Endodermal cell (in vitro differentiated cells): ENCODE measurements around the gene OS9. TPM values are rescaled to one million over a fixed set of nuclear protein-coding genes. Genes with fewer than 3 reads are reported as not detected.

ENCODE experiments used
- DNase-seq: peaks from one replicate; pipeline ENCODE4 v3.0.0-alpha.2; 2017
- H3K27ac ChIP-seq: 2 replicates; pipeline ENCODE4 v1.5.1; 2013; ENCODE audit warnings: mild to moderate bottlenecking, low read depth, low read length, moderate library complexity
- H3K27me3 ChIP-seq: 2 replicates; pipeline ENCODE4 v1.6.1; 2013; ENCODE audit warnings: mild to moderate bottlenecking, low read length, moderate library complexity; ENCODE audit not compliant: insufficient read depth, control insufficient read depth, poor library complexity, severe bottlenecking
- H3K36me3 ChIP-seq: 2 replicates; pipeline ENCODE4 v1.7.0; 2013; ENCODE audit warnings: mild to moderate bottlenecking, low read length, moderate library complexity; ENCODE audit not compliant: control insufficient read depth, insufficient read depth
- H3K4me1 ChIP-seq: one replicate; pipeline ENCODE4 v1.7.0; 2013; ENCODE audit warnings: low read length; ENCODE audit not compliant: control insufficient read depth, insufficient read depth
- H3K4me3 ChIP-seq: 2 replicates; pipeline ENCODE4 v1.5.1; 2013; ENCODE audit warnings: mild to moderate bottlenecking, low read length, moderate library complexity
- H3K9ac ChIP-seq: 2 replicates; pipeline ENCODE4 v1.6.1; 2013; ENCODE audit warnings: mild to moderate bottlenecking, low read length, moderate library complexity; ENCODE audit not compliant: poor library complexity, severe bottlenecking; ENCODE audit errors: extremely low read depth
- H3K9me3 ChIP-seq: 2 replicates; pipeline ENCODE4 v1.6.1; 2013; ENCODE audit warnings: mild to moderate bottlenecking, low read length, moderate library complexity; ENCODE audit not compliant: control insufficient read depth
- H3K27ac Mint-ChIP-seq: 2 replicates; pipeline ENCODE4 v1.8.0; 2020; ENCODE audit warnings: mixed read lengths
- H3K27me3 Mint-ChIP-seq: 2 replicates; pipeline ENCODE4 v1.8.0; 2021; ENCODE audit warnings: mild to moderate bottlenecking, mixed read lengths; ENCODE audit not compliant: insufficient read depth
- H3K36me3 Mint-ChIP-seq: 2 replicates; pipeline ENCODE4 v1.8.0; 2020; ENCODE audit warnings: low read depth, mixed read lengths
- H3K4me1 Mint-ChIP-seq: 2 replicates; pipeline ENCODE4 v1.8.0; 2020; ENCODE audit warnings: mixed read lengths
- H3K4me3 Mint-ChIP-seq: 2 replicates; pipeline ENCODE4 v1.8.0; 2020; ENCODE audit warnings: mild to moderate bottlenecking, moderate library complexity, mixed read lengths
- H3K9me3 Mint-ChIP-seq: 2 replicates; pipeline ENCODE4 v1.8.0; 2020; ENCODE audit warnings: mild to moderate bottlenecking, mixed read lengths
- CTCF ChIP-seq: fragments of 200-600 bp; sonication (generic); conservative IDR thresholded peaks from 2 replicates; pipeline ENCODE4 v1.5.0; 2021; ENCODE audit warnings: antibody characterized with exemption, mild to moderate bottlenecking
- WGBS, 2 experiments: methylation state at CpG; one replicate each; pipeline versions ENCODE4 v1.1.5 to v1.1.7; 2013; ENCODE audit warnings: missing lambda C conversion rate in 2 of 2, mixed read lengths in 1 of 2; ENCODE audit not compliant: insufficient coverage in 1 of 2, insufficient read length in 1 of 2; 5-methylcytosine and 5-hydroxymethylcytosine counted together
- total RNA-seq, 2 donors: library from RNA; stranded (reverse); fragmentation: NEBNext Ultra II Directional in 1 of 2; extraction: Animal tissue kit (Norgen Biotek cat#: 25700) in 1 of 2; gene quantifications; 2 replicates in 1 of 2; 3 replicates in 1 of 2; pipeline ENCODE4 v1.2.1, GENCODE V29; 2021

Gene OS9
- total RNA-seq, 2 donors from 2014 or later = 108 to 142 TPM

- no peak for DNase-seq
- Mint-ChIP-seq H3K27me3 (peaks cover 76% of the 10 kb centered on the region), H3K36me3 (peaks cover 11% of the 10 kb centered on the region), H3K4me3 (peak overlapping the region; percentile 49), H3K9me3 (no peaks in the 10 kb centered on the region), H3K4me1 (peaks cover 13% of the 10 kb centered on the region), H3K27ac (no peak overlapping the region)
- Histone ChIP-seq H3K9ac (no peak overlapping the region), H3K27ac (no peak overlapping the region), H3K36me3 (peaks cover 11% of the 10 kb centered on the region), H3K4me1 (peaks cover 6% of the 10 kb centered on the region), H3K27me3 (peaks cover 68% of the 10 kb centered on the region), H3K4me3 (no peak overlapping the region), H3K9me3 (no peaks in the 10 kb centered on the region)
- TF ChIP-seq CTCF = no peak
- 83 to 85% methylated on average over 5 to 6 of the region's 6 CpGs for WGBS, 2 experiments
Measured at GRCh38 chr12:57763881-57764661, 70.1 kb downstream of the OS9 start.

GRCh38 chr12:57764662-57765002 lies 70.7 kb downstream of the OS9 start:
- WGBS, 2 experiments = 24 to 27% methylated on average over 12 to 17 of the region's 17 CpGs
- peaks cover 6% of the 10 kb centered on the region for H3K4me1 ChIP-seq
- Mint-ChIP-seq H3K27me3 (peaks cover 73% of the 10 kb centered on the region), H3K4me3 (peak overlapping the region; percentile 49), H3K4me1 (peaks cover 13% of the 10 kb centered on the region), H3K36me3 (peaks cover 14% of the 10 kb centered on the region), H3K27ac (no peak overlapping the region), H3K9me3 (no peaks in the 10 kb centered on the region)
- peaks cover 68% of the 10 kb centered on the region for H3K27me3 ChIP-seq
- no peak overlapping the region for H3K9ac ChIP-seq
- peak overlapping the region; percentile 75 for H3K4me3 ChIP-seq
- H3K9me3 ChIP-seq = no peaks in the 10 kb centered on the region
- H3K27ac ChIP-seq = no peak overlapping the region
- no peak for TF ChIP-seq CTCF
- peaks cover 17% of the 10 kb centered on the region for H3K36me3 ChIP-seq
- DNase-seq = no peak

GRCh38 chr12:57765003-57765697 lies 71.2 kb downstream of the OS9 start:
- peaks cover 6% of the 10 kb centered on the region for H3K4me1 ChIP-seq
- Mint-ChIP-seq H3K4me1 (peaks cover 13% of the 10 kb centered on the region), H3K4me3 (peak overlapping the region; percentile 49), H3K36me3 (peaks cover 19% of the 10 kb centered on the region), H3K9me3 (no peaks in the 10 kb centered on the region), H3K27ac (no peak overlapping the region), H3K27me3 (peaks cover 73% of the 10 kb centered on the region)
- no peak overlapping the region for H3K9ac ChIP-seq
- DNase-seq = peak; percentile 94
- peak; percentile 64 for TF ChIP-seq CTCF
- peaks cover 22% of the 10 kb centered on the region for H3K36me3 ChIP-seq
- WGBS, 2 experiments = 1 to 3% methylated on average over 34 to 60 of the region's 60 CpGs
- H3K4me3 ChIP-seq = peak overlapping the region; percentile 75
- H3K27ac ChIP-seq = no peak overlapping the region
- no peaks in the 10 kb centered on the region for H3K9me3 ChIP-seq
- H3K27me3 ChIP-seq = peaks cover 68% of the 10 kb centered on the region
